Measurements from ENCODE around the gene TTC3.

GRCh38 chr21:37047079-37047478 lies 26.0 kb upstream of the TTC3 start:
- TF ChIP-seq CTCF (tag by site-specific recombination; IDR thresholded peaks at IDR 0.05) (no peak), ZNF366 (tag by site-specific recombination; conservative IDR thresholded peaks at IDR 0.05) (no peak), ZNF664 (tag by site-specific recombination; IDR thresholded peaks at IDR 0.05) (no peak), ZSCAN23 (tag by site-specific recombination; IDR thresholded peaks at IDR 0.05) (no peak), HIC1 (tag by site-specific recombination; IDR thresholded peaks at IDR 0.05) (no peak), ZNF561 (tag by site-specific recombination; IDR thresholded peaks at IDR 0.05; ENCODE audit: borderline replicate concordance) (no peak), ZNF324 (tag by site-specific recombination; IDR thresholded peaks at IDR 0.05) (no peak), REST (tag by site-specific recombination; IDR thresholded peaks at IDR 0.05) (no peak), ZNF18 (tag by site-specific recombination; IDR thresholded peaks at IDR 0.05) (no peak), ZSCAN30 (tag by site-specific recombination; IDR thresholded peaks at IDR 0.05) (no peak), MEIS1 (CRISPR knock-in tag; IDR thresholded peaks at IDR 0.05; ENCODE audit: borderline replicate concordance) (no peak), ZBTB10 (tag by site-specific recombination; IDR thresholded peaks at IDR 0.05) (no peak), PATZ1 (tag by site-specific recombination; IDR thresholded peaks at IDR 0.05) (no peak), ZNF704 (tag by site-specific recombination; IDR thresholded peaks at IDR 0.05) (no peak)
